HS-27A (cell line): ENCODE measurements around the gene ALOX12.

ENCODE experiments used
- DNase-seq: peaks from one replicate; pipeline ENCODE4 v3.0.0-alpha.2; 2012; ENCODE audit warnings: low read depth, missing footprints

ALOX12 gene

GRCh38 chr17:7022781-7023571 is 27.1 kb downstream of the ALOX12 start, which contains the start of gene BCL6B:
TSS of gene BCL6B (plus strand) at chr17:7023050. CDS start at chr17:7023672, 622 bp downstream.
- no peak for DNase-seq

GRCh38 chr17:7023576-7024401 is 27.9 kb downstream of the ALOX12 start:
- DNase-seq: no peak

- no peak for DNase-seq
These were observed 28.5 kb downstream of the ALOX12 start for GRCh38 chr17:7024402-7024785.

DNA sequence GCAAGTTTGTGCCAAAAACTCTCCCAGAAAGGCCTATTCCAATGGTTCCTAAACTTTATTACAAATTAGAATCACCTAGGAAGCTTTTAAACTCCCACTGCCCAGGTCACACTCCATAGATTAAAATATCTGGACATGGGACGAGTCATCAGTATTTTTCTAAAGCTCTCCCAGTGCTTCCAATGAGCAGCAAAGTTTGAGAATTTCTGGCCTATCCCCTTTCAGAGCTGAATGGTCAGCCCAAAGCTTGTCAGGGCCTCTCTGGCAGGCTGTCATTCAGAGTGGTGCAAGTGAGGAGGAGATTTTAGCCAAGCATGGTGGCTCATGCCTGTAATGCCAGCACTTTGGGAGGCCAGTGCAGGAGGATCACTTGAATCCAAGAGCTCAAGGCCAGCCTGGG is 29.4 kb downstream of the ALOX12 start:
- DNase-seq: no peak

DNA sequence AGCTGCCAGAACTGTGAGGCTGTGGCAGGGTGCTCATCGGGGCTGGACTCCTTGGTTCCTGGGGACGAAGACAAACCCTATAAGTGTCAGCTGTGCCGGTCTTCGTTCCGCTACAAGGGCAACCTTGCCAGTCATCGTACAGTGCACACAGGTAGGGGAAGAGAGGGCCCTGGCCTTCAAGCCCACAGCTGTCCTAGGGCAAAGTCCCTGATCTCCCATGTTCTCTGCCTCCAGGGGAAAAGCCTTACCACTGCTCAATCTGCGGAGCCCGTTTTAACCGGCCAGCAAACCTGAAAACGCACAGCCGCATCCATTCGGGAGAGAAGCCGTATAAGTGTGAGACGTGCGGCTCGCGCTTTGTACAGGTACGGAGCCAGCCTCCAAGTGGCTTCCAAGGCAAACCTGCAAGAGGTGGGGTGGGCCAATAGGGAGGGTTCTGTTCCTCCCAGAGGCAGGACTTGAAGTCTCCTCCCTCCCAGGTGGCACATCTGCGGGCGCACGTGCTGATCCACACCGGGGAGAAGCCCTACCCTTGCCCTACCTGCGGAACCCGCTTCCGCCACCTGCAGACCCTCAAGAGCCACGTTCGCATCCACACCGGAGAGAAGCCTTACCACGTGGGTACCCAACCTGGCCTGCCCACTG is 30.7 kb downstream of the ALOX12 start:
- DNase-seq: no peak

DNA sequence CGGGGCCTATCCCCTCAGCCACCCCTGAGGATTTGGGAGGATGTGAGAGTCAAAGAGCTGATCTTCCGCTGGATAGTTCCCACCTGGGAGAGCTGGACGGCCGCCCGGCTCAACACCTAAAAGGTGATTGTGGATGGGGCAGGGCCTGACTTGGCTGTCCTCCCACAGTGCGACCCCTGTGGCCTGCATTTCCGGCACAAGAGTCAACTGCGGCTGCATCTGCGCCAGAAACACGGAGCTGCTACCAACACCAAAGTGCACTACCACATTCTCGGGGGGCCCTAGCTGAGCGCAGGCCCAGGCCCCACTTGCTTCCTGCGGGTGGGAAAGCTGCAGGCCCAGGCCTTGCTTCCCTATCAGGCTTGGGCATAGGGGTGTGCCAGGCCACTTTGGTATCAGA is 31.5 kb downstream of the ALOX12 start:
- no peak for DNase-seq

DNA sequence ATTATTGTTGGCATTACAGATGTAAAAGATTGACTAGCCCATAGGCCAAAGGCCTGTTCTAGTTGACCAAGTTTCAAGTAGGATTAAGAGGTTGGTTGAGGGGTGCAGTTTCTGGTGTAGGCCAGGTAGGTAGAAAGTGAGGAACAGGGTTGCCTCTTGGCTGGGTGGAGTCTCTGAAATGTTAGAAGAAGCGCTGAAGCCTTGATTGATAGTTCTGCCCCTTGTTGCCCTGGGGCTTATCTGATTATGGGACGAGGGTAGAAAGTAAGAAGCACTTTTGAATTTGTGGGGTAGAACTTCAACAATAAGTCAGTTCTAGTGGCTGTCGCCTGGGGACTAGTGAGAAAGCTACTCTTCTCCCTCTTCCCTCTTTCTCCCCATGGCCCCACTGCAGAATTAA is 33.2 kb downstream of the ALOX12 start:
- DNase-seq: no peak

- DNase-seq: no peak
These were observed 33.8 kb downstream of the ALOX12 start for GRCh38 chr17:7029659-7030058.

- no peak for DNase-seq
These were observed 39.2 kb downstream of the ALOX12 start for GRCh38 chr17:7034955-7035590.

GRCh38 chr17:7035591-7036368 is 39.9 kb downstream of the ALOX12 start, which contains the start of gene SLC16A13:
TSS of gene SLC16A13 (plus strand) at chr17:7036015. CDS start at chr17:7036383, 368 bp downstream.
- DNase-seq: peak; percentile 65

GRCh38 chr17:7038025-7038862 is 42.4 kb downstream of the ALOX12 start:
- no peak for DNase-seq

- no peak for DNase-seq
These were observed 44.0 kb downstream of the ALOX12 start for GRCh38 chr17:7039832-7040231.

- DNase-seq: no peak
These were observed 46.0 kb downstream of the ALOX12 start for GRCh38 chr17:7041607-7042500.

- DNase-seq: no peak
These were observed 46.8 kb downstream of the ALOX12 start for GRCh38 chr17:7042501-7043181.

DNA sequence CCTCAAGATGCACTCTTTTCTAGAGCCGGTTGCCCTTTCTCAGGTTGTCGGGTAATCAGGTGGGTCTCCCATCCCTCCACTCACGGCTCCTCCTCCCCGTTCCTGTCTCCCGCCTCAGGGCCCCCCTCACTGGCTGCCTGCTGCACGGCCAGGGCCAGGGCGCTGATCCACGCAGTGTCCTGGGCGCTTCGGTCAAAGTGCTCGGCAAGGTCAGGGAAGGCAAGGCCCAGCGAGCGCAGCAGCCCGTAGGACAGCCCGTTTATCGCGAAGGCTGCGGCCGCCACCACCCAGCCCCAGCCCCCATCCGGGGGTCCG is 47.3 kb downstream of the ALOX12 start:
- DNase-seq: no peak

GRCh38 chr17:7043497-7044198 is 47.8 kb downstream of the ALOX12 start, which contains the start of gene SLC16A11:
TSS of gene SLC16A11 (minus strand) at chr17:7044092. CDS start at chr17:7043513, 579 bp downstream.
- DNase-seq: no peak

GRCh38 chr17:7045492-7046126 is 49.8 kb downstream of the ALOX12 start:
- peak; percentile 29 for DNase-seq
